A673 (cell line): ENCODE measurements around the gene GPC6.

ENCODE experiments used
- EZH2 ChIP-seq: fragments of 200-600 bp; sonication (generic); IDR thresholded peaks from 2 replicates; pipeline ENCODE4 v1.6.1; 2017; ENCODE audit warnings: borderline replicate concordance, low read depth, mild to moderate bottlenecking, mixed read lengths, antibody characterized with exemption, low read length; ENCODE audit not compliant: poor library complexity, severe bottlenecking
- TF ChIP-seq, protein P1 (sequence below): fragments of 300-800, 200-600 bp; sonication (generic); conservative IDR thresholded peaks from 2 replicates; pipeline ENCODE4 v1.5.1; 2017; ENCODE audit warnings: low read depth, mild to moderate bottlenecking, antibody characterized with exemption, low read length, moderate library complexity, mixed read lengths

DNA sequence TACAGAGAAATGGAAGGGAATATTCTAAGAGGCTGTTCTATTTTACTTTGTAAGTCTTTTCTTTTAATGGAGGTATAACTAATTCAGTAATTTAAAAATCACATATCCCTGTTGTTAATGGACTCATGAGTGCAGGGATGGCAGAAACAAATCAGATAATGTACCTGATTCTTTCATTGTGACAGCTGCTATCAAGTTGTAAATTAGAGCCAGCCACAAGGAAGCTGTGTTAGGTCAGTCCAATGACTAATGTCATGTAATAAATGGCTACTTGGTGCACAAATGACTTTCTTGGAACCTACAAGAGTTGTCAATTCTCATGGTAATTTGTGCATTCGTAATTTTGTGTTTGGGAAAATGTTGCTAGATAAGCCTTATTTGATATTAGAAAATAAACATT, 806.5 kb downstream of the GPC6 start:
- no peak for TF ChIP-seq EZH2
- TF ChIP-seq, protein P1, sequence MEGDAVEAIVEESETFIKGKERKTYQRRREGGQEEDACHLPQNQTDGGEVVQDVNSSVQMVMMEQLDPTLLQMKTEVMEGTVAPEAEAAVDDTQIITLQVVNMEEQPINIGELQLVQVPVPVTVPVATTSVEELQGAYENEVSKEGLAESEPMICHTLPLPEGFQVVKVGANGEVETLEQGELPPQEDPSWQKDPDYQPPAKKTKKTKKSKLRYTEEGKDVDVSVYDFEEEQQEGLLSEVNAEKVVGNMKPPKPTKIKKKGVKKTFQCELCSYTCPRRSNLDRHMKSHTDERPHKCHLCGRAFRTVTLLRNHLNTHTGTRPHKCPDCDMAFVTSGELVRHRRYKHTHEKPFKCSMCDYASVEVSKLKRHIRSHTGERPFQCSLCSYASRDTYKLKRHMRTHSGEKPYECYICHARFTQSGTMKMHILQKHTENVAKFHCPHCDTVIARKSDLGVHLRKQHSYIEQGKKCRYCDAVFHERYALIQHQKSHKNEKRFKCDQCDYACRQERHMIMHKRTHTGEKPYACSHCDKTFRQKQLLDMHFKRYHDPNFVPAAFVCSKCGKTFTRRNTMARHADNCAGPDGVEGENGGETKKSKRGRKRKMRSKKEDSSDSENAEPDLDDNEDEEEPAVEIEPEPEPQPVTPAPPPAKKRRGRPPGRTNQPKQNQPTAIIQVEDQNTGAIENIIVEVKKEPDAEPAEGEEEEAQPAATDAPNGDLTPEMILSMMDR = no peak
